Common myeloid progenitor, CD34-positive (primary cell): ENCODE measurements around the gene MSI2.

Experiments used
- CTCF ChIA-PET: fragments of 350-600 bp; sonication (Branson Sonifier 250); formaldehyde crosslinking; loops from one replicate; lab custom pipeline; 2021; ENCODE audit warnings: antibody characterized with exemption; lab: Charles Lee
- POLR2A ChIA-PET: fragments of 350-600 bp; sonication (Branson Sonifier 250); formaldehyde crosslinking; loops from one replicate; lab custom pipeline; 2021; ENCODE audit warnings: antibody characterized with exemption; lab: Charles Lee
- DNase-seq, 3 donors: peaks; one replicate each; pipeline versions ENCODE4 v3.0.0 to v3.0.0-alpha.2; 2013
- H3K27ac ChIP-seq, 2 experiments: 1 replicate in 1 of 2; 2 replicates in 1 of 2; pipeline ENCODE4 v1.7.0; 2013; ENCODE audit warnings: inconsistent platforms in 2 of 2, low read length in 2 of 2, mild to moderate bottlenecking in 2 of 2, low read depth in 1 of 2, moderate library complexity in 1 of 2; ENCODE audit not compliant: severe bottlenecking in 2 of 2, insufficient read depth in 1 of 2, poor library complexity in 1 of 2
- H3K27me3 ChIP-seq, 5 experiments: replicated peaks in 2 of 5; 1 replicate in 3 of 5; 2 replicates in 2 of 5; pipeline versions ENCODE4 v1.6.1 to v1.7.0; 2013; ENCODE audit warnings: low read length in 4 of 5, mild to moderate bottlenecking in 2 of 5, moderate library complexity in 2 of 5, inconsistent platforms in 1 of 5; ENCODE audit not compliant: insufficient read depth in 5 of 5, control insufficient read depth in 4 of 5
- H3K36me3 ChIP-seq, 4 experiments: 1 replicate in 2 of 4; 2 replicates in 2 of 4; pipeline versions ENCODE4 v1.6.1 to v1.7.0; 2013; ENCODE audit warnings: low read length in 3 of 4, control low read depth in 1 of 4, mild to moderate bottlenecking in 1 of 4; ENCODE audit not compliant: control insufficient read depth in 4 of 4, insufficient read depth in 4 of 4
- H3K4me1 ChIP-seq, 4 experiments: 1 replicate in 3 of 4; 2 replicates in 1 of 4; pipeline versions ENCODE4 v1.6.1 to v1.7.1; 2013; ENCODE audit warnings: low read length in 3 of 4, mild to moderate bottlenecking in 3 of 4, control low read depth in 1 of 4, inconsistent platforms in 1 of 4, moderate library complexity in 1 of 4; ENCODE audit not compliant: control insufficient read depth in 4 of 4, insufficient read depth in 4 of 4; ENCODE audit errors: control extremely low read depth in 1 of 4
- H3K4me3 ChIP-seq, 7 experiments: 1 replicate in 4 of 7; 2 replicates in 3 of 7; pipeline versions ENCODE4 v1.5.1 to v1.7.0; 2013; ENCODE audit warnings: mild to moderate bottlenecking in 7 of 7, low read length in 6 of 7, moderate library complexity in 6 of 7, inconsistent platforms in 2 of 7, low read depth in 2 of 7, control low read depth in 1 of 7; ENCODE audit not compliant: insufficient read depth in 4 of 7, control insufficient read depth in 1 of 7; ENCODE audit errors: extremely low read depth in 1 of 7
- H3K9me3 ChIP-seq, 5 experiments: 1 replicate in 4 of 5; 2 replicates in 1 of 5; pipeline versions ENCODE4 v1.6.1 to v1.7.1; 2013; ENCODE audit warnings: low read length in 4 of 5, mild to moderate bottlenecking in 2 of 5, inconsistent platforms in 1 of 5, low read depth in 1 of 5, moderate library complexity in 1 of 5; ENCODE audit not compliant: control insufficient read depth in 4 of 5, insufficient read depth in 2 of 5; ENCODE audit errors: control extremely low read depth in 1 of 5
- WGBS: methylation state at CpG from one replicate; pipeline ENCODE4 v1.1.5; 2013; ENCODE audit not compliant: insufficient coverage; 5-methylcytosine and 5-hydroxymethylcytosine counted together

The MSI2 gene

GRCh38 chr17:57511475-57512123 lies 255.3 kb downstream of the MSI2 start:
- peaks cover 0 to 2% (median 0%) of the 10 kb centered on the region in 5 experiments for H3K9me3 ChIP-seq
- ChIA-PET CTCF (interaction anchor here (1.7 kb wide), 1 partner anchor 14 kb away, joined by 6 read pairs; no protein-coding TSS in a partner anchor), POLR2A (no interaction called here)
- WGBS, result 95% methylated on average over 14 of the region's 14 CpGs
- no peaks in the 10 kb centered on the region for H3K27me3 ChIP-seq
- H3K36me3 ChIP-seq, result peaks cover under 1 to 61% (median 24%) of the 10 kb centered on the region in 4 experiments
- peaks cover 6 to 67% (median 37%) of the 10 kb centered on the region in 4 experiments for H3K4me1 ChIP-seq
- H3K27ac ChIP-seq, result no peak overlapping the region
- H3K4me3 ChIP-seq, result no peak overlapping the region
- no peak for DNase-seq

- no peak overlapping the region for H3K4me3 ChIP-seq
- no peak for DNase-seq
- WGBS, result 91% methylated on average over 2 of the region's 3 CpGs
- ChIA-PET CTCF (interaction anchor here (1.7 kb wide), 1 partner anchor 14 kb away, joined by 6 read pairs; no protein-coding TSS in a partner anchor), POLR2A (no interaction called here)
- H3K27ac ChIP-seq, result peak overlapping the region in 1 of 2 experiments; percentile 65
- peaks cover 2 to 65% (median 23%) of the 10 kb centered on the region in 4 experiments for H3K36me3 ChIP-seq
- H3K9me3 ChIP-seq, result peaks cover 0 to 2% (median 0%) of the 10 kb centered on the region in 5 experiments
- no peaks in the 10 kb centered on the region for H3K27me3 ChIP-seq
- peaks cover 6 to 67% (median 32%) of the 10 kb centered on the region in 4 experiments for H3K4me1 ChIP-seq
Measured at GRCh38 chr17:57512258-57512657, 255.9 kb downstream of the MSI2 start.

- DNase-seq, result no peak
- ChIA-PET CTCF (interaction anchor here (1.7 to 4.3 kb wide), 2 partner anchors 15 to 270 kb away, joined by 6 to 13 read pairs; no protein-coding TSS in a partner anchor), POLR2A (no interaction called here)
- Histone ChIP-seq H3K27ac (peak overlapping the region in 1 of 2 experiments; percentile 65), H3K4me3 (no peak overlapping the region), H3K9me3 (peaks cover 0 to 2% (median 0%) of the 10 kb centered on the region in 5 experiments), H3K4me1 (peaks cover 6 to 66% (median 30%) of the 10 kb centered on the region in 4 experiments), H3K27me3 (no peaks in the 10 kb centered on the region), H3K36me3 (peaks cover 2 to 65% (median 22%) of the 10 kb centered on the region in 4 experiments)
- WGBS, result 94% methylated on average over 2 of the region's 3 CpGs
Measured at GRCh38 chr17:57512691-57513090, 256.4 kb downstream of the MSI2 start.

GRCh38 chr17:57513569-57513968 lies 257.2 kb downstream of the MSI2 start:
- Histone ChIP-seq H3K27ac (peak overlapping the region in 1 of 2 experiments; percentile 36), H3K9me3 (peaks cover 0 to 2% (median 0%) of the 10 kb centered on the region in 5 experiments), H3K4me1 (peaks cover 6 to 64% (median 31%) of the 10 kb centered on the region in 4 experiments), H3K36me3 (peaks cover 2 to 65% (median 28%) of the 10 kb centered on the region in 4 experiments), H3K4me3 (no peak overlapping the region), H3K27me3 (no peaks in the 10 kb centered on the region)
- CTCF ChIA-PET, result interaction anchor here (4.3 kb wide), 1 partner anchor 271 kb away, joined by 13 read pairs; no protein-coding TSS in a partner anchor
- no peak for DNase-seq
- POLR2A ChIA-PET, result no interaction called here
- WGBS, result 80% methylated on average over 3 of the region's 4 CpGs

- Histone ChIP-seq H3K36me3 (peaks cover 2 to 67% (median 33%) of the 10 kb centered on the region in 4 experiments), H3K27ac (no peak overlapping the region), H3K27me3 (no peaks in the 10 kb centered on the region), H3K4me3 (no peak overlapping the region), H3K9me3 (peaks cover 0 to 2% (median 0%) of the 10 kb centered on the region in 5 experiments), H3K4me1 (peaks cover 6 to 66% (median 31%) of the 10 kb centered on the region in 4 experiments)
- ChIA-PET POLR2A (interaction anchor here (0.6 kb wide), 1 partner anchor 12 kb away, joined by 3 read pairs; no protein-coding TSS in a partner anchor), CTCF (interaction anchor here (0.7 to 4.3 kb wide), 4 partner anchors 35 to 274 kb away, joined by 3 to 13 read pairs (median 4); no protein-coding TSS in a partner anchor)
- WGBS, result 67% methylated on average over 1 of the region's 4 CpGs
- DNase-seq, result no peak
Measured at GRCh38 chr17:57514614-57515013, 258.3 kb downstream of the MSI2 start.

GRCh38 chr17:57515662-57516211 lies 259.4 kb downstream of the MSI2 start:
- Histone ChIP-seq H3K4me1 (peaks cover 6 to 61% (median 31%) of the 10 kb centered on the region in 4 experiments), H3K27ac (no peak overlapping the region), H3K4me3 (no peak overlapping the region), H3K36me3 (peaks cover 2 to 63% (median 32%) of the 10 kb centered on the region in 4 experiments), H3K27me3 (no peaks in the 10 kb centered on the region), H3K9me3 (peaks cover 0 to 2% (median 0%) of the 10 kb centered on the region in 5 experiments)
- ChIA-PET CTCF (interaction anchor here (0.9 to 4.3 kb wide), 7 partner anchors 20 to 273 kb away, joined by 3 to 13 read pairs (median 4); no protein-coding TSS in a partner anchor), POLR2A (no interaction called here)
- DNase-seq, result no peak
- no CpG with 5 or more reads among the region's 1 CpG for WGBS
